Left lung (tissue), 10 donors: ENCODE data around the gene ZNF679. TPM values are rescaled to one million over a fixed set of nuclear protein-coding genes. Genes with fewer than 3 reads are reported as not detected.

Experiments
- ATAC-seq: fragments of 200-7000 bp; cut with Tn5 transposase; one replicate; pipeline ENCODE4 v1.9.1; 2020; ENCODE audit warnings: moderate library complexity
- DNase-seq, 4 donors: peaks; one replicate each; pipeline ENCODE4 v3.0.0-alpha.2; 2013 to 2020
- H3K27ac ChIP-seq, 2 donors: fragments of 200-600 bp; sonication (generic) in 1 of 2; one replicate each; pipeline versions ENCODE4 v1.5.0 to v1.8.0; 2020 to 2021
- H3K27me3 ChIP-seq, 2 donors: fragments of 200-600 bp; sonication (generic) in 1 of 2; one replicate each; pipeline versions ENCODE4 v1.5.0 to v1.8.0; 2020 to 2021
- H3K36me3 ChIP-seq, 2 donors: fragments of 200-600 bp; sonication (generic) in 1 of 2; one replicate each; pipeline versions ENCODE4 v1.5.0 to v1.8.0; 2020 to 2021
- H3K4me1 ChIP-seq, 2 donors: fragments of 200-600 bp; one replicate each; pipeline ENCODE4 v1.8.0; 2021
- H3K4me3 ChIP-seq, 2 donors: fragments of 200-600 bp; sonication (generic) in 1 of 2; one replicate each; pipeline versions ENCODE4 v1.5.0 to v1.8.0; 2020 to 2021; ENCODE audit warnings: mild to moderate bottlenecking in 1 of 2
- H3K9me3 ChIP-seq, 2 donors: fragments of 200-600 bp; sonication (generic) in 1 of 2; one replicate each; pipeline versions ENCODE4 v1.5.0 to v1.8.0; 2020 to 2021
- intact Hi-C, 2 donors: fragments of 100-400 bp; cut with DNase I; formaldehyde crosslinking; loops; one replicate each; pipeline versions ENCODE4 v1.11.2 to v1.14.2; 2022
- polyA plus RNA-seq, 6 donors: library from polyadenylated mRNA; unstranded; fragments of 120-200 nt; gene quantifications; one replicate each; pipeline ENCODE4 v1.2.1, GENCODE V29; 2013; ENCODE audit not compliant: insufficient read length in 6 of 6
- total RNA-seq, 2 donors: library from RNA; stranded (reverse); fragmentation: NEBNext Ultra II Directional; extraction: Animal tissue kit (Norgen Biotek cat#: 25700); gene quantifications; one replicate each; pipeline ENCODE4 v1.2.1, GENCODE V29; 2021
- TF ChIP-seq, protein P1 (sequence below), 2 donors: fragments of 200-600 bp; sonication (generic) in 1 of 2; IDR thresholded peaks; one replicate each; pipeline versions ENCODE4 v1.5.0 to v1.8.0; 2021; ENCODE audit warnings: antibody characterized with exemption in 2 of 2
- donor health status: DM: no; HTN: yes; CAD: no.
- donor health status: DM: no; HTN: no; CAD: no.

ZNF679 gene
- total and polyA plus RNA-seq, 8 donors = not detected

GRCh38 chr7:64183827-64184372, 44.4 kb upstream of the ZNF679 start:
- H3K27ac ChIP-seq = no peak overlapping the region
- intact Hi-C loops = loop anchor here (5.0 to 10.0 kb wide), 2 partner anchors 433 to 441 kb away; no protein-coding TSS in a partner anchor
- H3K4me3 ChIP-seq = no peak overlapping the region
- no peaks in the 10 kb centered on the region for H3K4me1 ChIP-seq
- ATAC-seq (no peak), DNase-seq (no peak)
- H3K9me3 ChIP-seq = peaks cover 0 to 27% of the 10 kb centered on the region in 2 donors
- no peaks in the 10 kb centered on the region for H3K36me3 ChIP-seq
- TF ChIP-seq, protein P1, sequence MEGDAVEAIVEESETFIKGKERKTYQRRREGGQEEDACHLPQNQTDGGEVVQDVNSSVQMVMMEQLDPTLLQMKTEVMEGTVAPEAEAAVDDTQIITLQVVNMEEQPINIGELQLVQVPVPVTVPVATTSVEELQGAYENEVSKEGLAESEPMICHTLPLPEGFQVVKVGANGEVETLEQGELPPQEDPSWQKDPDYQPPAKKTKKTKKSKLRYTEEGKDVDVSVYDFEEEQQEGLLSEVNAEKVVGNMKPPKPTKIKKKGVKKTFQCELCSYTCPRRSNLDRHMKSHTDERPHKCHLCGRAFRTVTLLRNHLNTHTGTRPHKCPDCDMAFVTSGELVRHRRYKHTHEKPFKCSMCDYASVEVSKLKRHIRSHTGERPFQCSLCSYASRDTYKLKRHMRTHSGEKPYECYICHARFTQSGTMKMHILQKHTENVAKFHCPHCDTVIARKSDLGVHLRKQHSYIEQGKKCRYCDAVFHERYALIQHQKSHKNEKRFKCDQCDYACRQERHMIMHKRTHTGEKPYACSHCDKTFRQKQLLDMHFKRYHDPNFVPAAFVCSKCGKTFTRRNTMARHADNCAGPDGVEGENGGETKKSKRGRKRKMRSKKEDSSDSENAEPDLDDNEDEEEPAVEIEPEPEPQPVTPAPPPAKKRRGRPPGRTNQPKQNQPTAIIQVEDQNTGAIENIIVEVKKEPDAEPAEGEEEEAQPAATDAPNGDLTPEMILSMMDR (IDR thresholded peaks at IDR 0.05) = no peak
- H3K27me3 ChIP-seq = peaks cover 9 to 34% of the 10 kb centered on the region in 2 donors

DNA sequence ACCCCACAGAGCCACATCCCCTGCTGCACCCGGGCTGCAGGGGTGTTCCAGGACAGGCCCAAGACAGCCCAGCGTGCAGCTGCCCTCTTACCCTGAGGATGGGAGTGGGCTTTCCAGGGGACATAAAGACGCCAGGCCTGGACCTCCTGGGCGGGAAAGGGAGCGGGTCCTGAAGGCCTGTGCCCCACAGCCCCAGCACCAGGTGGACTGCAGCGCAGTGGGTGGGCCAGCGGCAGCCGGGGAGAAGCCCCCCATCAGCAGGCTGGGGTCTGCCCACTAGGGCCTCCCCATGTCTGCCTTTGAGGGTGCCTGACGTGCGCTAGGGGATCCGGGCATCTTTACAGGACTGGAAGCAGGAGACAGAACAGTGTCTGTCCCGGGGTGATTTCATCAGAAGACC, 43.9 kb upstream of the ZNF679 start:
- H3K27me3 ChIP-seq = peaks cover 9 to 34% of the 10 kb centered on the region in 2 donors
- TF ChIP-seq, protein P1 (IDR thresholded peaks at IDR 0.05) = no peak
- no peaks in the 10 kb centered on the region for H3K36me3 ChIP-seq
- peaks cover 0 to 27% of the 10 kb centered on the region in 2 donors for H3K9me3 ChIP-seq
- no peak for DNase-seq
- H3K4me3 ChIP-seq = no peak overlapping the region
- H3K27ac ChIP-seq = no peak overlapping the region
- H3K4me1 ChIP-seq = no peaks in the 10 kb centered on the region
- intact Hi-C loops = loop anchor here (5.0 to 10.0 kb wide), 2 partner anchors 433 to 440 kb away; no protein-coding TSS in a partner anchor
- ATAC-seq = no peak

DNA sequence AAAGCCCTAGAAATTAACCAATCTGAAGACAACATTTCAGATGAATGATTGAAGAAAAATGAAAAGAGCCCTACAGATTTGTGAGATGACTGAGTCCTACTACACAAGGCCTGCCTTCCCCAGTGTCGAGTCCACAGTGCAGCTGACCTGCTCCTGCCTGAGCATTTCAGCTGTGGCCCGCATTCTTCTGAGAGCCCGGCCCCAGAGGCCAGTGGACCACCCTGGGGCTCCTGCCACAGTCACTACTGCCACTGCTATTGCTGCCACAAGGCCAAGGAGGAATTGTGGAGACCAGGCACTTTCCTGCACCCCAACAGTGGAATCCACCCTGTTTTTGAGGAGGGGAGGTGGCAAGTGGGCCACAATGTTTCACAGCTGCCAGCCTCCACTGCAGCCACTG, 40.9 kb upstream of the ZNF679 start:
- intact Hi-C loops = loop anchor here in 1 of 2 donors (10.0 kb wide), 1 partner anchor 437 kb away; no protein-coding TSS in a partner anchor
- peaks cover 0 to 34% of the 10 kb centered on the region in 2 donors for H3K9me3 ChIP-seq
- H3K27ac ChIP-seq = no peak overlapping the region
- no peaks in the 10 kb centered on the region for H3K36me3 ChIP-seq
- TF ChIP-seq, protein P1 (IDR thresholded peaks at IDR 0.05) = no peak
- no peak overlapping the region for H3K4me3 ChIP-seq
- no peaks in the 10 kb centered on the region for H3K4me1 ChIP-seq
- DNase-seq (no peak), ATAC-seq (no peak)
- H3K27me3 ChIP-seq = peaks cover 4 to 19% of the 10 kb centered on the region in 2 donors

- intact Hi-C loops = no loop called here
- H3K4me3 ChIP-seq = no peak overlapping the region
- TF ChIP-seq, protein P1 (IDR thresholded peaks at IDR 0.05) = no peak
- ATAC-seq (no peak), DNase-seq (no peak)
- H3K27ac ChIP-seq = no peak overlapping the region
- no peaks in the 10 kb centered on the region for H3K4me1 ChIP-seq
- peaks cover 0 to 61% of the 10 kb centered on the region in 2 donors for H3K9me3 ChIP-seq
- no peaks in the 10 kb centered on the region for H3K27me3 ChIP-seq
- H3K36me3 ChIP-seq = no peaks in the 10 kb centered on the region
These were observed 36.0 kb upstream of the ZNF679 start for GRCh38 chr7:64192148-64192704.

DNA sequence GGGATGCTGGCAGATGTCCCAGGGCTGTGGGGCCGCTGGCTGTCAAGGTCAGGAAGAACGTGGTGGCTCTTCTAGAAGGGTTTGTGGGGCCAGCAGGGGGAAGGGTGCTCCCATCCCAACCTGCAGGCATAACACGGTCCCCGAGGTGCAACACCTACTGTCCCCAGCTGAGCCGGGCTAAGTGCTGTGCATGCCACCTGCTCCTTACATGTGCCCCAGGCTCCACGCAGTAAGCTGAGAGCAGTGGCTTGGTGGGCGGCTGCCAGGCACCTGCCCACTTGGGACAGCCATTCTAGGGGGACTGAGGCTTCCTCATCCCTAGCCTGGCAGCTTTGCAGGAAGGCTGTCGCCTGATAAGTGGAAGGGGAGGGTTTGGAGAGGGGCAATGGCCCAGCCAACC, 35.5 kb upstream of the ZNF679 start:
- TF ChIP-seq, protein P1 (IDR thresholded peaks at IDR 0.05) = no peak
- no peak overlapping the region for H3K4me3 ChIP-seq
- DNase-seq (no peak), ATAC-seq (no peak)
- no peaks in the 10 kb centered on the region for H3K27me3 ChIP-seq
- intact Hi-C loops = no loop called here
- no peaks in the 10 kb centered on the region for H3K4me1 ChIP-seq
- no peak overlapping the region for H3K27ac ChIP-seq
- H3K9me3 ChIP-seq = peaks cover 0 to 63% of the 10 kb centered on the region in 2 donors
- H3K36me3 ChIP-seq = no peaks in the 10 kb centered on the region
